HG03521 (cell line): ENCODE data around the gene RENBP.
A peak's percentile ranks its signal among the peaks of the same experiment; 100 is the strongest.
"Not testable (repeated sequence)": the region's sequence is repeated elsewhere in the genome, so short reads cannot be mapped to it uniquely, and the experiment has no call there.

Experiments used
- ATAC-seq: cut with Tn5 transposase; IDR thresholded peaks from one replicate; pipeline ENCODE4 v1.9.1; 2021; ENCODE audit warnings: mild to moderate bottlenecking, moderate library complexity; ENCODE audit not compliant: unreplicated experiment

RENBP gene

DNA sequence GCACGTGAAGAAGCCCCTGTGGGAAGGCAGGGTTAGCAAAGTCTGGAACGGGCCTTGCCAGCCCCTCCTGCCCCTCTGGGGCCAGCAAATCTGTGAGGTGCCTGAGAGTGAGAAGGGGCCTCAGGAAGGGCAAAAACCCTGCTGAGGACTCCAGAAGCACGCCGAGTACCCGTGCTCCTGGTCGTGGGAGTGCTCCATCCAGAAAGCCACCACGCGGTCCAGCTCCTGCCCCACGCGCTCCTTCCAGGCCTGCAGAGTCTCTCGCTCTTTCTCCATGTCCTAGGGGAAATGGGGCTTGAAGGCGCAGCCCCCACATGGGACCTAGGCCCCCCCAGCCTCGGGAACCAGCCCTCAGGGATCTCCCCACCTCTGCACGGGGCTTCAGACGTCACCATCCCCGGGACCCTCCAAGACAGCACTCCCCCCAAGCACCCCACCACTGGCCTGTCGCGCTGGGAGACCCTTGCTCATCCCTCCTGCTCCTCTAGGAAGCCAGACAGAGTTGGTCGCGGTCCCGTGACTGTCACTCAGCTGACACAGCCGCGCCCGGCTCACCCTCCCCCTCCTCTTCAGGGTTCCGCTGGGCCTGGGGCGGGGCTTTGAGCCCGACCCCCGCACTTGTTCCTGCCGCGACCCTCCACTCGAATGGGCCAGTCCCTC, at the start of gene RENBP:
Gene RENBP, minus strand, starts transcription at position 504 of the 660 bp plus-strand sequence. Its CDS starts 33 bp downstream, at position 471.
- no peak for ATAC-seq

- no peak for ATAC-seq
Observed at GRCh38 chrX:153993978-153994377, 49.5 kb upstream of the RENBP start.

GRCh38 chrX:153993079-153993478, 48.6 kb upstream of the RENBP start:
- no peak for ATAC-seq

DNA sequence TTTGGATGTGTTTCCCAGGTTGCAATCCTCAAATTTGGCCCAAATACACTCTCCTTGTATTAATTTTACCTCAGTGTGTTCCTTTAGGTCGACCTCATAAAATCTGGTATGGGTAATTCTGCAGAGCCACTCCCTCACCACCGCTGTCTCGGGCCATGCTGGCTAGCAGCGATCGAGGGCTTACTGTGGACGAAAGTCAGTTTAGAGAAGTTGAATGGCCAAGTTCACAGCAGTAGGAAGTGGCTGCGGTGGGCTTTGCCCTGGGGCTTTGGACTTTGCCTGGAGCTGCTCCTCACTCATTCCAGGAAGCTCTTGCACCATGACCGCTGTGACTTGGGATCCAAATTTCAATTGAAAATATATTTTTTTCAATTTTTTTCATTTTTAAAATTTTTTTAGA, 47.7 kb upstream of the RENBP start:
- no peak for ATAC-seq

DNA sequence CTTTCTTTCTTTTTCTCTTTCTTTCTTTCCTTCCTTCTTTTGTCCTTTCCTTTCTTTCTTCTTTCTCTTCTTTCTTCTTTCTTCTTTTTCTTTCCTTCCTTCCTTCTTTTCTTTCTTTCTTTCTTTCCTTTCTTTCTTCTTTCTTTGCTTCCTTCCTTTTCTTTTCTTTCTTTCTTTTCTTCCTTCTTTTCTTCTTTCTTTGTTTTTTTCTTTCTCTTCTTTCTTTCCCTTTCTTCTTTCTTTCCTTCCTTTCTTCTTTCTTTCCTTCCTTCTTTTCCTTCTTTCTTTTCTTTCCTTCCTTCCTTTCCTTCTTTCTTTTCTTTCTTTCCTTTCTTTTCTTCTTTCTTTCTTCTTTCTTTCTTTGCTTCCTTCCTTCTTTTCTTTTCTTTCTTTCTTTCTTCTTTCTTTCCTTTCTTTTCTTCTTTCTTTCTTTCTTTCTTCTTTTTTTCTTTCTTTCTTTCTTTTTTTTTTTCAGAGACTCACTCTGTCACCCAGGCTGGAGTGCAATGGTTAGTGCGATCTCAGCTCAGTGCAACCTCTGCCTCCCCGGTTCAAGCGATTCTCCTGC, 46.7 kb upstream of the RENBP start:
- ATAC-seq = no peak

DNA sequence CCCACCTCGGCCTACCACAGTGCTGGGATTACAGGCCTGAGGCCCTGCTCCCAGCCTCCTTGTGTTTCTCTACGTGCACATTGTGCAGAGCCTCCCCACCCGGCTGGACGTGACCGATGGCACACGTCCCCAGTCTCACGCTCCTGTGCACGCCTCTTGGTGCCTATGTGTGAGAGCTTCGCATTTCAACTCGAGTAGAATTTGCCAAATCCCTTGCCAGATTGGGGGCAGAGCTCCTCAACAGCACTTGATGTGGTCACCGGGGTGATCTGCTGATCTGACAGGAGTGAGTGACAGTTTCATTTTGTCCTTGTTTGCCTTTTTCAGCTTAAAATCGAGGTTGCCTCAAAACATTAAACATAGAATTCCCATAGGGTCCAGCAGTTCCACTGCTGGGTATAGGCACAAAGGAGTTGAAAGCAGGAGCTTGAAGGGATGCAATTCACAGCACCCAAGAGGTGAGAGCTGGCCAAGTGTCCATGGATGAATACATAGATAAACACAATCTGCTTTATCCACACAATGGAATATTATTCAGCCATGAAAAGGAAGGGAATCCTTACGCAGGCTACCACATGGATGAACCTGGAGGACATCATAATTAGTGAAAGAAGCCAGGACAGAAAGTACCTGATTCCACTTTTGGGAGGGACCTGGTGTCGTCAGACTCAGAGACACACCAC, 45.7 kb upstream of the RENBP start:
- ATAC-seq = no peak

GRCh38 chrX:153988493-153988892, 44.0 kb upstream of the RENBP start:
- ATAC-seq = no peak

DNA sequence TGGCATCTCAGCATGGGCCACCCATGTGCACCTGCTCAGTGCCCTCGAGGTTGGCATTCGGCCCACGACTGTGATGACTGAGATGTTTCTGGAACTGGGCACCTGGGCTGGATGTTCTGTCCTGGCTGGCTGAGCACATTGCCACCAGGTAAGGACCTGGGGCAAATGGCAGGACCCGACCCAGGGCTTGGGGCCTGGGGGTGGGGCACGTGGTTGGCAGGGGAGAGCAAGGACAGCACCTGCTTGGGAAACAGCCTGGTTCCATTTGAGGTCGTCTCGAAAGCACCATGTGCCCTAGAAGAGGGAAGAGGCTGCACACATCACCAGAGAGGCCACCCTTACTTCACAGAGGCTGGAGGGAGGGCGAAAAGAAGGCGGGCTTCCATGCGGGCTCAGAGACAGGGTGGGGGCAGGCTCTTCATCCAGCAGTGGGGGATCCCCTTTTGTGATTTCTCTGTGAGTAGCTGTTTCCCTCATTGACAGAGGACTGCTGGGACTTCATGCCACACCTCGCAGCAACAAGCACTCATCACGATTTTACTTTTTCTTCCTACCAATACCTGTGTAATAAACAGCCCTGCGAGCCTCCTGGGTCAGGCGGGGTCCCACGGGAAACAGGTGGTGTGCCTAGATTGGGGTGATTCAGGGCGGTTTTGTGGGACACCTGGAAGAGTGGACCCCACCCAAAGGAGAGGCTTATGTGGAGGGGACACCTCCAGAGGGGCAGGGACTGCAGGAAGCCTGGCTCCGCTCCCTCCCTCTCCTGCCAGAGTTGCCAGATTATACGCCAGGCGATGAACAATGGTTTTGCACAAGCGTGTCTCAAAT, 40.1 kb upstream of the RENBP start:
- ATAC-seq = no peak

GRCh38 chrX:153983321-153983801, 38.9 kb upstream of the RENBP start:
- ATAC-seq = no peak

DNA sequence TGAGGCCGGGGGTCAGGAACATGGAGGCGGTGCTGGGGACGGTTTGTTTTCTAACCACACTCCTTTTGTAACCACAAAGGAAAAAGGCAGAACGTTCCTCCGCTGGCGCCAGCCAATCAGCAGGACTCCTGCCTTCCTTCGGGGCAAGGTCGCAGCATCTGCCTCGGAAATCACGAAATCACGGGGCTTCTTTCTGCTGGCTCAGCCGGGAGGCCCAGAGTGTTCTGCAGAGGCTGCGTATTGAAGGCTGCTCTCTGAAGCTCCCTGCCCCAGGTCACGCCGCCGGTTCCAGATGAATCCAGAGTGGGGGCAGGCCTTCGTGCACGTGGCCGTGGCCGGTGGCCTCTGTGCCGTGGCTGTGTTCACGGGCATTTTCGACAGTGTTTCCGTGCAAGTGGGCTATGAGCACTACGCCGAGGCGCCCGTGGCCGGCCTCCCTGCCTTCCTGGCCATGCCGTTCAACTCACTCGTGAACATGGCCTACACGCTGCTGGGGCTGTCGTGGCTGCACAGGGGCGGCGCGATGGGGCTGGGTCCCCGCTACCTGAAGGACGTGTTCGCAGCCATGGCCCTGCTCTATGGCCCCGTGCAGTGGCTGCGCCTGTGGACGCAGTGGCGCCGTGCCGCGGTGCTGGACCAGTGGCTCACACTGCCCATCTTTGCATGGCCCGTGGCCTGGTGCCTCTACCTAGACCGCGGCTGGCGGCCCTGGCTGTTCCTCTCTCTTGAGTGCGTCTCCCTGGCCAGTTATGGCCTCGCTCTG, 37.5 kb upstream of the RENBP start:
- ATAC-seq = no peak

DNA sequence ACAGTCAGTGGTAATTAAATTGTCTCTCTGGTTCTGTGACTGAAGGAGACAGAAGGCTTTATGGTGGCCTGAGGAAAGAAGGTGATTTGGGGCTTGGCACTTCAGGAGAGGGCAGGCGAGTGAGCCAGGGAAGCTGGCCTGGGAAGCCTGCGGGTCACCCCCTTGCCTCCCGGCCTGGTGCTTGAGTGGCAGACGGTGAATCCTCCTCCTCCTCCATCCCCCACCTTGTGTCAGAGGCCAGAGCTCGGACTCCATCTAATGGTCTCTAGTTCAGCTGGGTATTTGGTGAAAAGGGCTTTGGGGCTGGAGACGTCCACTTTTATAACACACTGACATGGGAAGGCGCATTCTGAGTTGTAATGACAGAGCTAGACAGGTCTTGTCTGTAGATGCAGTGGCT, 36.8 kb upstream of the RENBP start:
- no peak for ATAC-seq

GRCh38 chrX:153980394-153980793, 36.0 kb upstream of the RENBP start:
- not testable (repeated sequence) for ATAC-seq

DNA sequence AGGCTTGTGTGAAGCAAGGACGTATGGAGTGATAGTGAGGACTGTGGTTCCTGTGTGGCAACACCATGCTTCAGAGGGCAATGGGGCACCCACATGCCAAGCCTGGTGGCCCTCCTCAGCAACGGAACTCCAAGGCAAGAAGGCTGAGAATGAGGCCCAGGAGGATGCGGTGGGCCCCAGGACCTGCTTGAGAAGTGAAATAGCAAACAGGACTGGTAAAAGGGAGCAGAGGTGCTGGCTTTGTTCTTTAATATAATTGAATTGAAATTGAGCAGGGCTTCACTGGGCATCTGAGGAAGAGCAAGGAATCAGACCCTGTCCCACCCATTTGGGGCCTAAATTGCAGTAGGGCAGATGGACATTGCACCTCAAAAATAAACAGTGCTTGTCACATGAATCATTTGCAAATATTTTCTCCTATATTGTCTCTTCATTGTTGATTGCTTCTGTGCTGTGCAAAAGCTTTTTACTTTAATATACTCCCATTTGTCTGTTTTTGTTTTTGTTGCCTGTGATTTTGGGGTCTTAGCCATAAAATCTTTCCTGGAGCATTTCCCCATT, 30.4 kb upstream of the RENBP start:
- no peak for ATAC-seq

GRCh38 chrX:153974003-153974725, 29.7 kb upstream of the RENBP start:
- ATAC-seq = no peak

- no peak for ATAC-seq
Observed at GRCh38 chrX:153973127-153974002, 28.9 kb upstream of the RENBP start.

- peak; percentile 42 for ATAC-seq
Observed at GRCh38 chrX:153972368-153973126, 28.1 kb upstream of the RENBP start, which contains the start of gene TMEM187. TMEM187 (plus strand) TSS chrX:153972754; CDS start chrX:153982063, 9,309 bp downstream.

GRCh38 chrX:153971450-153972367, 27.3 kb upstream of the RENBP start, which contains the start of gene HCFC1:
HCFC1 (minus strand) TSS chrX:153971818; CDS start chrX:153970840, 978 bp downstream.
- peak; percentile 35 for ATAC-seq
